SK-N-MC (cell line): ENCODE measurements around the gene PRKAR1B.

ENCODE experiments used
- EZH2 ChIP-seq: fragments of 200-600 bp; sonication (generic); IDR thresholded peaks from one replicate; pipeline ENCODE4 v1.6.1; 2017; ENCODE audit warnings: antibody characterized with exemption
- POLR2AphosphoS5 ChIP-seq: IDR thresholded peaks from 2 replicates; pipeline ENCODE4 v1.6.1; 2012; ENCODE audit warnings: mild to moderate bottlenecking, low read depth, low read length, borderline replicate concordance

GRCh38 chr7:666454-667292 is 60.4 kb downstream of the PRKAR1B start:
- TF ChIP-seq EZH2 (no peak), POLR2AphosphoS5 (no peak)
